GM21529 (cell line): ENCODE measurements around the gene SLC16A12.
A peak's percentile ranks its signal among the peaks of the same experiment; 100 is the strongest.
"Not testable (repeated sequence)": the region's sequence is repeated elsewhere in the genome, so short reads cannot be mapped to it uniquely, and the experiment has no call there.

Source experiments
- ATAC-seq: cut with Tn5 transposase; IDR thresholded peaks from one replicate; pipeline ENCODE4 v1.9.1; 2021; ENCODE audit not compliant: unreplicated experiment

Gene SLC16A12

GRCh38 chr10:89393898-89394297 is 141.5 kb downstream of the SLC16A12 start:
- no peak for ATAC-seq

- peak; percentile 44 for ATAC-seq
Measured at GRCh38 chr10:89392974-89393373, 142.4 kb downstream of the SLC16A12 start.

DNA sequence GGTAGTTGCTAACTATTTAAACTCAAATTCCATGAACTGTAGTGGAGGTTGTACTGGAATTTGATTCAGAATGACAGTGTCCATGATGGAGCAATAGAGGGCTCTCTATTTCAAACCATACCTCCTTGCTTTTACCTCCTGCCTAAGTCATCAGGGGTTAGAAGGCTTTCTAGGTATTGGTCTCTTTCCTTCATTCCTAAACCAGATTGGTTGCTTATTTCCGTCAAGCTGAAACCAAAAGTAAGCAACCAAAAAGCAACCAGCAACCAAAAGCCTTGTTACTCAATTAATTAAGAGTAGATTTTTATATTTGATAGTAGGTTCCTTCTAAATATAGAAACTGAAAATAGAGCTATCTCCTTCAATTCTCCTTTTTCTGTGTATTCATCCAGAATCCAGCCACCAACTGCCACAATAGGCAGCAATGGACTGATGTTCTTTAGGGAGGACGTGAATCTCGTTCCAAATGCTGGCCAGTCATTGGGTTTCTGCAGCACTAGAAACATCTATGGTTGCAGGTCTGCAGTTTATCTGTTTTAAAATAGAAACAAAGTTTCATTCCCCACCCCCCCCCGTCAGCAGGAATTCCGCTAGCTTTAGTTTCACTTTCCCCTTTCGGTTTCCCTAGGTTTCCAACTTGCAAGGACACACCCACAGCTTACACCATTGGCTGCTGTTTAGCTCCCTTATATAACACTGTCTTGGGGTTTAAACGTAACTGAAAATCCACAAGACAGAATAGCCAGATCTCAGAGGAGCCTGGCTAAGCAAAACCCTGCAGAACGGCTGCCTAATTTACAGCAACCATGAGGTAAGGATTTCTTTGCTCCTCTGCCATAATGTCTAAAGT is 143.3 kb downstream of the SLC16A12 start, which contains the start of gene IFIT1:
Gene IFIT1 (plus strand): TSS at position 717 of the 850 bp plus-strand sequence. CDS start 90 bp downstream, at position 807.
- peak; percentile 79 for ATAC-seq

DNA sequence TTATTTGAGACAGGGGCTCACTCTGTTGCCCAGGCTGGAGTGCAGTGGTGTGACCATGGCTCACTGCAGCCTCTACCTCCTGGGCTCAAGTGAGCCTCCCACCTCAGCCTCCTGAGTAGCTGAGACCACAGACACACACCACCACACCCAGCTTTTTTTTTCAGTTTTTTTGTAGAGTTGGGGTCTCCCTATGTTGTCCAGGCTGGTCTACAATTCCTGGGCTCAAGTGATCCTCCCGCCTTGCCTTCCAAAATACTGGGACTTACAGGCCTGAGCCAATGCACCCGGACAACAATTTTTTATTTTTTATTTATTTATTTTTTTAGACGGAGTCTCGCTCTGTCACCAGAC is 144.2 kb downstream of the SLC16A12 start:
- ATAC-seq: not testable (repeated sequence)

DNA sequence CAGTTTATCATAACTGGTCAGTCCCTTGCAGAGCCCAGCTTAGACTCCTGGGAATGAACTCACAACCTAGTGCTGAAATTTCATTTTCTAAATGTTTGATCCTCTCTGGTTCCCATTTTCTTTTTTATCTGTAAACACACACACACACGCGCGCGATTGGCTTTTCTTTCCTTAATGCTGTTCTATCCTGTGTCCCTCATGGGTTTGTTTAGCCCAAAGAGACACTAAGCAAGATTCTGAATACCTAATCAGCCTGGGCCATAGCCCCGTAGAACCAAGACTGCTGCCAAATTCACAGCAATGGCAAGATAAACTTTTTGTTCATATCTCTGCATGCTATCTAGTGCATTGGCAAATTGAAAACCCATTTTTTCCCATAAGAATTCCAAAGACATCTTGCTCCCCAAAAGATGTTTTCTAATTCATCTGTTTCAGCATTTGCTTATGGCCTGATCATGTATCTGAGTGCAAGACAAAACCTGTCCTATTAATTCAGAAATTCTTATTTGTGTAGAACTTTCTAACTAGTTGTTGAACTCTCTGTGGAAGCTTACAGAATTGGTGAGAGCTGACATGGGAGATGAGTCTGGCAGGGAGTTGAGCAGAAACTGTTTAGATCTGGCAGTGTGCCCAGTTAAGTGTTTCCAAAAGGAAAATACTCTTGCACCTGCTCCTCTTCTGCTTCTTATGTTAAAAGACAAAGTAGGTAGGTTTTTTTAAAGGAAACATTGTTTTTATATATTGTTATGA is 144.7 kb downstream of the SLC16A12 start:
- ATAC-seq: no peak

GRCh38 chr10:89389254-89389653 is 146.1 kb downstream of the SLC16A12 start:
- no peak for ATAC-seq

DNA sequence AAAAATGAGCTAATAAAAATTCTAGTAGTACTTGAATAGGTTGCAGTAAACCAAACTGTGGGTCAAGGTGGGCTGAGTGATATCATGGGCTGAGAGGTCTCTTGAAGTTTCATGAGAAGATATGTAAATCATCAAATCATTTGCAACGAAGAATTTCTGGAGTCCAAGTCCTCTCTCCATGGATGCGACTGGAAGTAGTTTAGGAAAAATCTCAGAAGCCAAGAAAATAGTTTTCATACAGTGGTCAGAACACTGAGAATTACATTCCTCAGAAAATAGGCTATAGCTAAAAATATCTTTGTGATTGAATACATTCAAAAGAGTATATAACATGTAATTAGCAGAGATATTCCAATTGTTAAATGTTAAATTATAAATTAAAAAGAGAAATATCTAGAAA is 146.6 kb downstream of the SLC16A12 start:
- ATAC-seq: no peak

- ATAC-seq: no peak
Measured at GRCh38 chr10:89384474-89385340, 150.7 kb downstream of the SLC16A12 start.

GRCh38 chr10:89382757-89383156 is 152.6 kb downstream of the SLC16A12 start:
- ATAC-seq: no peak
